Measurements from ENCODE around the gene FRMD3. TPM values are rescaled to one million over a fixed set of nuclear protein-coding genes. Genes with fewer than 3 reads are reported as not detected.

Gene FRMD3
- total RNA-seq, 1 experiment from 2014 or later, result 1.4 TPM

DNA sequence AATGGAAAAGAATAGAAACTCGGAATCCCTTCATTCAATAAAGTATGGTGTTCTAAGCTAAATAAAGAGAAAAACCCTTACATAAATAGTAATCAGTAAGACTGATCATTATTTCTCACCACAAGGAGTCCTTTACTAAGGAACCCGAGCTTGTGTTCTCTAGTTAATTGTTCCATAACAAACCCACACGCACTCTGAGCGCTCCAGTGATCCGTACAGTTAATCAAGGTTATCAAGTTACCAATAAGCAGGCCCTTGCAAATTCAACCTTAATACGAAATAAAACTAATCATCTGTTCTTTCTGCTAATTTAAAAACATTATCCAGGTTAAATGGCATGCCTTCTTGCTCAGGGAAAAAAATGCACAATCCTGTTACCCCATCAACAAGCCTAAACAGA lies 224.4 kb downstream of the FRMD3 start (continued):
- TF ChIP-seq, protein P1, sequence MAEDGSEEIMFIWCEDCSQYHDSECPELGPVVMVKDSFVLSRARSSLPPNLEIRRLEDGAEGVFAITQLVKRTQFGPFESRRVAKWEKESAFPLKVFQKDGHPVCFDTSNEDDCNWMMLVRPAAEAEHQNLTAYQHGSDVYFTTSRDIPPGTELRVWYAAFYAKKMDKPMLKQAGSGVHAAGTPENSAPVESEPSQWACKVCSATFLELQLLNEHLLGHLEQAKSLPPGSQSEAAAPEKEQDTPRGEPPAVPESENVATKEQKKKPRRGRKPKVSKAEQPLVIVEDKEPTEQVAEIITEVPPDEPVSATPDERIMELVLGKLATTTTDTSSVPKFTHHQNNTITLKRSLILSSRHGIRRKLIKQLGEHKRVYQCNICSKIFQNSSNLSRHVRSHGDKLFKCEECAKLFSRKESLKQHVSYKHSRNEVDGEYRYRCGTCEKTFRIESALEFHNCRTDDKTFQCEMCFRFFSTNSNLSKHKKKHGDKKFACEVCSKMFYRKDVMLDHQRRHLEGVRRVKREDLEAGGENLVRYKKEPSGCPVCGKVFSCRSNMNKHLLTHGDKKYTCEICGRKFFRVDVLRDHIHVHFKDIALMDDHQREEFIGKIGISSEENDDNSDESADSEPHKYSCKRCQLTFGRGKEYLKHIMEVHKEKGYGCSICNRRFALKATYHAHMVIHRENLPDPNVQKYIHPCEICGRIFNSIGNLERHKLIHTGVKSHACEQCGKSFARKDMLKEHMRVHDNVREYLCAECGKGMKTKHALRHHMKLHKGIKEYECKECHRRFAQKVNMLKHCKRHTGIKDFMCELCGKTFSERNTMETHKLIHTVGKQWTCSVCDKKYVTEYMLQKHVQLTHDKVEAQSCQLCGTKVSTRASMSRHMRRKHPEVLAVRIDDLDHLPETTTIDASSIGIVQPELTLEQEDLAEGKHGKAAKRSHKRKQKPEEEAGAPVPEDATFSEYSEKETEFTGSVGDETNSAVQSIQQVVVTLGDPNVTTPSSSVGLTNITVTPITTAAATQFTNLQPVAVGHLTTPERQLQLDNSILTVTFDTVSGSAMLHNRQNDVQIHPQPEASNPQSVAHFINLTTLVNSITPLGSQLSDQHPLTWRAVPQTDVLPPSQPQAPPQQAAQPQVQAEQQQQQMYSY (CRISPR knock-in tag; IDR thresholded peaks at IDR 0.05), result no peak
- TF ChIP-seq RELA (CRISPR knock-in tag; IDR thresholded peaks at IDR 0.05; ENCODE audit: borderline replicate concordance), result no peak
- TF ChIP-seq NFATC4 (CRISPR knock-in tag; IDR thresholded peaks at IDR 0.05), result no peak
- TF ChIP-seq CBFB (CRISPR knock-in tag; IDR thresholded peaks at IDR 0.05; ENCODE audit: low read depth), result no peak

DNA sequence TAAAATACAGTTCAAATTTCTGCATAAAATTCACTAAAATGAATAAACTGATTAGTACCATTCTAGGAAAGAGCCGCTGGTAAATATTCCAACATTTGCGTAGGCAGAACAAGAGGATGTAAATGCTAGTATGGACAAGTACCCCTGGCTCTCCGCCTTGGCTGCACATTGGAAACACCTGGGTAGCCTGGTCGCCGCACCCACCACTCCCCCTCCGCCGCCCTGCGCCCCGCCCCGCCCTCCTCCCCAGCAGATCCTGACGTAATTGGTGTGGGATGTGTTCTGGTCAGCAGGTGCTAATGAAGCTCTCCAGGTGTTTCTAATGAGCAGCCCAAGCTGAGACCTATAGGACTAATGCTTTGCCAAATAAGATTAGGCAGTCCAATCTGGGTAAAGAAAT lies 225.7 kb downstream of the FRMD3 start:
- DNase-seq (ENCODE audit: low spot score), result no peak
- CTCF ChIA-PET, result interaction anchor here (0.9 kb wide), 1 partner anchor 22 kb away, joined by 3 read pairs; no protein-coding TSS in a partner anchor
- no peak overlapping the region for H3K4me3 Mint-ChIP-seq

DNA sequence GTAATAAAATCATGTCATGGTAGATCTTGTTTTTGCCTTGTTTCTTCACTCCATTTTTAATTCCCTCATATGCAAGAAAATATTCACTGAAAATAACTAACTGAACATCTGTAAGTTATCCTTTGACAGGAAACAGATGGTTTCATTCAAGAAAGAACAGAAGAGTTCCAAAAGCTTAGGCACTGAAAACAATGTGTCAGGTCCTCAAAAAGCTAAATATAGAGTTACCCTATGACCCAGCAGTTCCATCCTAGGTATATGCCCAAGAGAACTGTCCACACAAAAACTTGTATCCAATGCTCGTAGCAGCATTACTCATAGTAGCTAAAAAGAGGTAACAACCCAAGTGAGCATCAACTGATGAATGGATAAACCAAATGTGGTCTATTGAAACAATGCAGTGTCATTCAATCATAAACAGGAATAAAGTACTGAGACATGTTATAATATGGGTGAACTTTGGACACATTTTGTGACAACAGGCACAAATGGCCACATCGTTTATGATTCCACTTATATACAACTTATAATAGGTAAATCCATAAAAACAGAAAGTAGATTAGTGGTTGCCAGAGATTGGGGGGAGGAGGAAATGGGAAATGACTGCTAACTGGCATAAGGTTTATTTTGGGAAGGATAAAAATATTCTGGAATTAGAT lies 231.0 kb downstream of the FRMD3 start:
- ChIA-PET POLR2A (no interaction called here), CTCF (no interaction called here)
- Mint-ChIP-seq H3K4me3 (no peak overlapping the region), H3K27me3 (ENCODE audit: low read depth) (no peaks in the 10 kb centered on the region), H3K9me3 (no peaks in the 10 kb centered on the region), H3K27ac (no peak overlapping the region), H3K4me1 (peaks cover 4% of the 10 kb centered on the region; the same call in 1 of the 2 replicates), H3K36me3 (no peaks in the 10 kb centered on the region)
- no peak for DNase-seq (ENCODE audit: low spot score)
- no peak for ATAC-seq
- TF ChIP-seq, protein P2, sequence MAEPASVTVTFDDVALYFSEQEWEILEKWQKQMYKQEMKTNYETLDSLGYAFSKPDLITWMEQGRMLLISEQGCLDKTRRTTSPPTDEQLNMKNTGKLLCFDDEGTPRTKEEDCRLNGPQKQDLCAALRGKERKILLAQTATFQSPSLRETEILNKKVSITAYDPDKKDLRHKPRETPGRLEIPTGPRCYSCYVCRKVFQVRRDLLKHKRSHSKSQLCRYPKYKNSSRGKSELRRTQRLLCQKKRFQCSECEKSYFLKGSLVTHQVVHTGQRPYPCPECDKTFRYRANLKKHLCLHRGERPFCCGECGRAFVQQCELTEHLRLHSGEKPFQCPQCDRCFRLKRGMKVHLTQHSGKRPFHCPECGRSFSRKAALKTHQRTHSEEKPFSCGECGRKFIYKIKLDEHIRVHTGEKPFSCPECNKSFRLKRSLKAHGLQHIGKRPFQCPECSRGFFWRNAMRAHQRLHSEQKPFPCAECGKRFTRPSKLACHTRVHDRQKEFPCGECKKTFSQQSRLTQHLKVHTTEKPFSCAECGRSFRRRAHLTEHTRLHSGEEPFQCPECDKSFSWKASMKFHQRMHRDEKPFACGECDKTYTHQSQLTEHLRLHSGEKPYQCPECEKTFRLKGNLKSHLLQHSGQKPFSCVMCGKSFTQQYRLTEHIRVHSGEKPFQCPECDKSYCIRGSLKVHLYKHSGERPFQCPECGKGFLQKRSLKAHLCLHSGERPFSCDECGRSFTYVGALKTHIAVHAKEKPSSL (CRISPR knock-in tag; conservative IDR thresholded peaks at IDR 0.05), result no peak
- TF ChIP-seq SMAD3 (CRISPR knock-in tag; IDR thresholded peaks at IDR 0.05; ENCODE audit: borderline replicate concordance), result no peak
- TF ChIP-seq SMAD4 (CRISPR knock-in tag; IDR thresholded peaks at IDR 0.05), result no peak
- no peak for TF ChIP-seq ZNF671 (CRISPR knock-in tag; IDR thresholded peaks at IDR 0.05)
- no peak for TF ChIP-seq ZNF219 (CRISPR knock-in tag; IDR thresholded peaks at IDR 0.05; ENCODE audit: borderline replicate concordance)
- TF ChIP-seq ZNF263 (CRISPR knock-in tag; IDR thresholded peaks at IDR 0.05; ENCODE audit: low read depth), result no peak
- TF ChIP-seq TP53 (CRISPR knock-in tag; IDR thresholded peaks at IDR 0.05), result no peak
- no peak for TF ChIP-seq SOX15 (CRISPR knock-in tag; IDR thresholded peaks at IDR 0.05)

More for the DNA sequence above, 225.7 kb downstream of the FRMD3 start:
- peak; percentile 30; the same call in 1 of the 2 replicates for ATAC-seq
- H3K36me3 Mint-ChIP-seq, result no peaks in the 10 kb centered on the region
- no peaks in the 10 kb centered on the region for H3K9me3 Mint-ChIP-seq
- POLR2A ChIA-PET, result interaction anchor here (0.6 kb wide), 1 partner anchor 75 kb away, joined by 4 read pairs; no protein-coding TSS in a partner anchor
- H3K4me1 Mint-ChIP-seq, result peaks cover 3% of the 10 kb centered on the region
- no peak overlapping the region for H3K27ac Mint-ChIP-seq
- H3K27me3 Mint-ChIP-seq (ENCODE audit: low read depth), result no peaks in the 10 kb centered on the region
- no peak for TF ChIP-seq ATF1 (CRISPR knock-in tag; IDR thresholded peaks at IDR 0.05)
- no peak for TF ChIP-seq FOXJ3 (CRISPR knock-in tag; IDR thresholded peaks at IDR 0.05; ENCODE audit: borderline replicate concordance)
- no peak for TF ChIP-seq NFYB (CRISPR knock-in tag; conservative IDR thresholded peaks at IDR 0.05; ENCODE audit: low read depth)
- no peak for TF ChIP-seq ZNF263 (CRISPR knock-in tag; IDR thresholded peaks at IDR 0.05; ENCODE audit: low read depth)
- TF ChIP-seq, protein P3, sequence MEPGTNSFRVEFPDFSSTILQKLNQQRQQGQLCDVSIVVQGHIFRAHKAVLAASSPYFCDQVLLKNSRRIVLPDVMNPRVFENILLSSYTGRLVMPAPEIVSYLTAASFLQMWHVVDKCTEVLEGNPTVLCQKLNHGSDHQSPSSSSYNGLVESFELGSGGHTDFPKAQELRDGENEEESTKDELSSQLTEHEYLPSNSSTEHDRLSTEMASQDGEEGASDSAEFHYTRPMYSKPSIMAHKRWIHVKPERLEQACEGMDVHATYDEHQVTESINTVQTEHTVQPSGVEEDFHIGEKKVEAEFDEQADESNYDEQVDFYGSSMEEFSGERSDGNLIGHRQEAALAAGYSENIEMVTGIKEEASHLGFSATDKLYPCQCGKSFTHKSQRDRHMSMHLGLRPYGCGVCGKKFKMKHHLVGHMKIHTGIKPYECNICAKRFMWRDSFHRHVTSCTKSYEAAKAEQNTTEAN (CRISPR knock-in tag; IDR thresholded peaks at IDR 0.05), result no peak
- TF ChIP-seq ZNF317 (CRISPR knock-in tag; IDR thresholded peaks at IDR 0.05; ENCODE audit: borderline replicate concordance, low read depth), result no peak
- TF ChIP-seq, protein P4, sequence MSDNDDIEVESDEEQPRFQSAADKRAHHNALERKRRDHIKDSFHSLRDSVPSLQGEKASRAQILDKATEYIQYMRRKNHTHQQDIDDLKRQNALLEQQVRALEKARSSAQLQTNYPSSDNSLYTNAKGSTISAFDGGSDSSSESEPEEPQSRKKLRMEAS (CRISPR knock-in tag; IDR thresholded peaks at IDR 0.05), result no peak
- no peak for TF ChIP-seq ZNF121 (CRISPR knock-in tag; IDR thresholded peaks at IDR 0.05)
- TF ChIP-seq, protein P5, sequence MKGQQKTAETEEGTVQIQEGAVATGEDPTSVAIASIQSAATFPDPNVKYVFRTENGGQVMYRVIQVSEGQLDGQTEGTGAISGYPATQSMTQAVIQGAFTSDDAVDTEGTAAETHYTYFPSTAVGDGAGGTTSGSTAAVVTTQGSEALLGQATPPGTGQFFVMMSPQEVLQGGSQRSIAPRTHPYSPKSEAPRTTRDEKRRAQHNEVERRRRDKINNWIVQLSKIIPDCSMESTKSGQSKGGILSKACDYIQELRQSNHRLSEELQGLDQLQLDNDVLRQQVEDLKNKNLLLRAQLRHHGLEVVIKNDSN (CRISPR knock-in tag; IDR thresholded peaks at IDR 0.05), result no peak
- no peak for TF ChIP-seq ZBTB21 (CRISPR knock-in tag; IDR thresholded peaks at IDR 0.05; ENCODE audit: borderline replicate concordance)
- no peak for TF ChIP-seq SMAD4 (CRISPR knock-in tag; IDR thresholded peaks at IDR 0.05)

Data from WTC11 (cell line).